GM19395 (cell line): Measurements from ENCODE around the gene LHX2.
A peak's percentile ranks its signal among the peaks of the same experiment; 100 is the strongest.
"Not testable (repeated sequence)": the region's sequence is repeated elsewhere in the genome, so short reads cannot be mapped to it uniquely, and the experiment has no call there.

ENCODE experiments used
- ATAC-seq: cut with Tn5 transposase; IDR thresholded peaks from one replicate; pipeline ENCODE4 v1.9.1; 2021; ENCODE audit warnings: mild to moderate bottlenecking, moderate library complexity; ENCODE audit not compliant: unreplicated experiment

Gene LHX2, protein sequence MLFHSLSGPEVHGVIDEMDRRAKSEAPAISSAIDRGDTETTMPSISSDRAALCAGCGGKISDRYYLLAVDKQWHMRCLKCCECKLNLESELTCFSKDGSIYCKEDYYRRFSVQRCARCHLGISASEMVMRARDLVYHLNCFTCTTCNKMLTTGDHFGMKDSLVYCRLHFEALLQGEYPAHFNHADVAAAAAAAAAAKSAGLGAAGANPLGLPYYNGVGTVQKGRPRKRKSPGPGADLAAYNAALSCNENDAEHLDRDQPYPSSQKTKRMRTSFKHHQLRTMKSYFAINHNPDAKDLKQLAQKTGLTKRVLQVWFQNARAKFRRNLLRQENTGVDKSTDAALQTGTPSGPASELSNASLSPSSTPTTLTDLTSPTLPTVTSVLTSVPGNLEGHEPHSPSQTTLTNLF

GRCh38 chr9:124011460-124012301 is at the start of gene LHX2:
LHX2 (plus strand) TSS chr9:124011768; CDS start chr9:124012349, 581 bp downstream.
- ATAC-seq = no peak

GRCh38 chr9:123964761-123965160 is 46.8 kb upstream of the LHX2 start:
- ATAC-seq = no peak

- ATAC-seq = no peak
Observed at GRCh38 chr9:123965801-123966686, 45.5 kb upstream of the LHX2 start.

- ATAC-seq = no peak
Observed at GRCh38 chr9:123967323-123967722, 44.2 kb upstream of the LHX2 start.

DNA sequence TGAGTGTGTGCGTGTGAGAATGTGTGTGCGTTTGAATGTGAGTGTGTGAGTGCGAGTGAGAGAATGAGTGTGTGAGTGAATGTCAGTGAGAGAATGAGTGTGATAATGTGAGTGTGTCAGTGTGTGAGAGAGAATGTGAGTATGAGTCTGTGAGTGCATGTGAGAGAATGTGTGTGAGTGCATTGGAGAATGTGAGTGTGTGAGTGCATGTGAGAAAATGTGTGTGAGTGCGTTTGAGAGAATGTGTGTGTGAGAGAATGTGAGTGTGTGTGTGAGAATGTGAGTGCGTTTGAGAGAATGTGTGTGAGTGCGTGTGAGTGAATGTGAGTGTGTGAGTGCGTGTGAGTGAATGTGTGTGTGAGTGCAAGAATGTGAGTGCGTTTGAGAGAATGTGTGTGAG is 39.0 kb upstream of the LHX2 start:
- ATAC-seq = no peak

DNA sequence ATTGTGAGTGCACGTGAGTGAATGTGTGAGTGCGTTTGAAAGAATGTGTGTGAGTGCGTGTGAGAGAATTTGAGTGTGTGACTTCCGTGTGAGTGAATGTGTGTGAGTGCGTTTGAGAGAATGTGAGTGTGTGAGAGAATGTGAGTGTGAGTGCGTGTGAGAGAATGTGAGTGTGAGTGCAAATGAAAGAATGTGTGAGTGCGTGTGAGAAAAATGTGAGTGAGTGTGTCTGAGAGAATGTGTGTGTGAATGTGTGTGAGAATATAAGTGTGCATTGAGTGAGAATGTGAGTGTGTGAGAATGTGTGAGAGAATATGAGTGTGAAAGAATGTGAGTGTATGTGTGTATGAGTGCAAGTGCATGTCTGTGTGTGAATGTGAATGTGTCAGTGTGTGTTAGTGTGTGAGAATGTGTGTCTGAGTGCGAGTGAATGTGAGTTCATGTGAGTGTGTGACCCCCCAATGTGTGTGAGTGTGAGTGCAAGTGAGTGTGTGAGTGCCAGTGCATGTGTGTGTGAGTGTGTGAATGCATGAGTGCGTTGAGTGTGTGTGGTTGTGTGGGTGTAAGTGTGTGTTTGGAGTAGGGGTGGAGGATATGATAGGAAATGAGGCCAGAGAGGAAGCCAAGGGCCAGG is 37.9 kb upstream of the LHX2 start:
- no peak for ATAC-seq

- no peak for ATAC-seq
Observed at GRCh38 chr9:123974471-123974870, 37.1 kb upstream of the LHX2 start.

DNA sequence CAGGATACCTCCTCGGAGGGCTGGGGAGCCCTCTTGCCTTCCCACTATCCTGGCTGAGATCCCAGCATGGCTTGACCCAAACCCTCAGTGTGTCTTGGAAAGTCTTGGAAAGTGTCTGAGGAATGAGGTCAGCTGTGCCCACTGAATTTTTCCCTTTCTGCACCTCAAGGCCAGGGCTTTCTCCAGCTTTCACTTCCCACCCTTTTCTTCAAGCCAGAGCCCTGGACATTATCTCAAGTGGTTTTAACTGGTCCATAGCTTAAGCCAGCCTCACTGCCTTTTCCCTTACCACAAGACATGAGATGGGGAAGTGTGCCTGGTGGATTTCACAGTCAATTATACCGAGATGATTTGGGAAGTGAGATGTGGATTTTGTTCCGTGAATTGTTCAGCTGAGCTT is 35.7 kb upstream of the LHX2 start:
- ATAC-seq = no peak

GRCh38 chr9:123976579-123976978 is 35.0 kb upstream of the LHX2 start:
- ATAC-seq = not testable (repeated sequence)

- ATAC-seq = no peak
Observed at GRCh38 chr9:123978981-123979380, 32.6 kb upstream of the LHX2 start.

DNA sequence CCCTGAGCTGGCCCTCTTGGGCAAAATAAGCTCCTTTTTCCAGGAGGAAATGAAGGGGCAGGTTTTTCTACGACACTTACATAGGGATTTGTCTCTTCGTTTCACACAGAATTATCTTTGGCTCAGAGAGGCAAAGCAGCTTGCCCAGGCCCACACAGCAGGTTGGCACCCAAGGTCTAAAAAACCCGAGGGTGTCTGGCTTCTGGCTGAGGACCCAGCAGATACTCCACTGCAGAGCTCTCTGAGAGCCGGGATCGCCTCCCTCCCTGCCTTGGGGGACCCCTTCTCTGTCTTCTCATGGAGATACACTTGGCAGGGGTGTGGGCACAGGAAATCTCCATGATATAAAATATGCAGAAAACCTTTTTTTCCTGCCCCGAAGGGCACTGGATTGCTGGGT is 29.0 kb upstream of the LHX2 start:
- ATAC-seq = no peak

DNA sequence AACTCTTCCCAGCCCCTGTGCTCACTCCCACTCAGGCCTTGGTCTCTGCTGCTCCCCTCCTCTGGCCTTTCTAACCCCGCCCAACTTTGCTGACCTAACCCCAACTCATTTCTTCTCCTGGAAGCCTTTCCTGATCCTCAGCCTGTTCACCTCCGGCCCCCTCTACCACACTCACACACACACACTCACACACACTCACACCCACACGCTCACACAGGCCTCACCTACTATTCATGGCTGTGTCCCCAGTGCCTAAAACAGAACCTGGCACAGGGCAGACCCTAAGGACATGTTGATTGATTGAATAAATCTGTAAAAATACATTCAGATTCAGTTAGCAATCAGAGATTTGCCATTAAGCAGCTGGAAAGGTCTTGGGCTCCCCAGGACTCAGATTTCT is 28.5 kb upstream of the LHX2 start:
- ATAC-seq = no peak

- no peak for ATAC-seq
Observed at GRCh38 chr9:123984802-123985201, 26.8 kb upstream of the LHX2 start.

DNA sequence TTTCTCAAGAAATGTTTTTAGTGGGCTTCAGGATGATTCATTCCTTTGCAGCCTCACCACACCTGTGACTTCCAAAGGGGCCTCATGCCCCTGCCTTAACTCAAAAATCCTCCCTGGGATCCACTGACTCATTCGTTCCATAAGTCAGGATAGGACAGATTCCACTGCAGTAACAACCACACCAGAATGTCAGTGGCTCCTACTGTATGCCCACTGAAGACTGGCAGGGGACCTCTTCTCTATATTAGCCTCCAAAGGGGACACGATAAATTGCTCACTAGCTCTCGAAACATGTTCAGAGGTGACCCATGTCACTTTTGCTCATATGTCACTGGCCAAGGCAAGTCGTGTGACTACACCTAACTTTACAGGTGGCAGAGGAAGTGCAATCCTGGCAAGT is 25.7 kb upstream of the LHX2 start:
- ATAC-seq = no peak

DNA sequence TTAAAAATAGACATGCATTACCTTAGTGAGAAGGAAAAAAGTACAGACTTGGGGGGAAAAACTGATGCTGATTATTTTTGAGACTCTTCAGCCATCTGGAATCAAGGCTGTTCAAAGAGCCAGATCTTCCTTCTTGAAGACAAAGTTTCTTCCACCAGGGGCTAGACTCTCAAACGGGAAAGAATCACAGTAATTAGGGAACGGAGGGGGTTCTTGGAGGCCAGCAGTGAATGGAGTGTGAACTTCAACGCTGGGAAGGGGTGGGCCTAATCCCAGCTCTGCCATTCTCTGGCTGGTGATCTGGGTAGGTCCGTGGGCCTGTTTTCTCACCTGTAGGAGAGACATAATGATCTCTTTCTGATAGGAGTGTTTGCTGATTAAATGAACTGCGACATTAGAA is 21.1 kb upstream of the LHX2 start:
- ATAC-seq = no peak

GRCh38 chr9:123992679-123993078 is 18.9 kb upstream of the LHX2 start:
- not testable (repeated sequence) for ATAC-seq

DNA sequence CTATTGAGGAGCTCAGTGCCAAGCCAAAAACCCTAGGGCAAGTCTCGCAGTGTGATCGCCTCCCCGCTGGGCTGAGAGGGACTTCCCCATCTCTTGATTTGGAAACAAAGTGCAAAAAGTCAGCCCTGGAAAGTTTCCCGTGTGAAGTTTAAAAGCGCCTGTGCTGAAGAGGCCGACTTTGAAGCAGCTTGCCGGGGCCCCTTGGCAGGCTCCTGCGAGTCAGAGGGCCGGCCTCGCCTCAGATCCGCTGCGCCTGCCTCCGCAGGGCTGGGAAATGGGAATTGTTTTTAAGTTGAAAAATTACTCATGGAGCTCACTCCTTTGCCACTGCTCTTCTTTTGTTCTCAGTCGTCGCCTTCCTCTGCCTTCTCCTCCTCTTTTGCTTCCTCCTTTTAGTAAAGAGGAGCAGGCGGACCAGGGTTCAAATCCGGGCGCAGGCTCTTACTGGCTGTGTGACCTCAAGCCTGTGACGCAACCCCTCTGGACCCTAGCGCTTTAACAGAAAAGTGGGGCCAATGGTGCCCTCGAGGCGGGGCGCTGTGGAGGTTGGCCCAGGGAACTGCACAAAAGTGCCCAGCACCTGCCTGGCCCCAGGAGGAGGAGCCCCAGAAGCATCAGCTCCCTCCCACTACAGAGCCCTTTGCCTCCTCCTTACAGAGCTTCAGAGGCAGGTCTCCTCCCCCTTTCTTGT is 14.7 kb upstream of the LHX2 start:
- no peak for ATAC-seq

- ATAC-seq = peak; percentile 64
Observed at GRCh38 chr9:123997665-123998277, 13.8 kb upstream of the LHX2 start.

DNA sequence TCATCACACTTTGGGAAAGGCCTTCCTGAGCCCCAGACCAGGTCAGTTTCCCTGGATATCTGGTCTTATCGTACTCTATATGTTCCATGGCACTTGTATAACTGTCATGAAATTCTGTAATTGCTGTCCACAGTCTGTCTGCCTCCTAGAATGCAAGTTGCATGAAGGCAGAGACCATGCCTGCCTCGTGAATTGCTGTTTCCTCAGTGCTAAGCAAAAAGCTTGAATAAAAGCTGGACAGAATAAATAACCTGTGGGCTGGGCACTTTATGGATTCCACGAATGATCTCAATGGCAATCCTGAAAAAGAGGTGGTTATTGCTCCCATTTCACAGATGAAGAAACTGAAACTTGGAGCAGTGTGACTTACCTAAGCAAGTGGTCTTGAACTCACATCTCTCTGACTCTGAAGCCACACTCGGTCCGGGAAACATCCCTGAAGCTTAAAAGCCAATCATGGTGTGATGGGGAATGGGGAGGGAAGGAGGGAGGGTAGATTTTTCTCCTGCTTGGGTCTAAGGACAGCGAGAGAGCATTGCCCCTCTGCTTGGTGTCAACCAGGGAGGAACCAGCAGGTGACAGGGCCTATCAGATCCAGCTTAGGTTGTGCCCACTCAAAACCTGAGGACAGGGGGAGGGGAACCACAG is 13.2 kb upstream of the LHX2 start:
- no peak for ATAC-seq
